GM20000 (cell line): ENCODE measurements around the gene ADCY5.

ENCODE experiments used
- DNase-seq: peaks from one replicate; pipeline ENCODE4 v3.0.0; 2012; ENCODE audit warnings: low spot score
- CTCF ChIP-seq: IDR thresholded peaks from 2 replicates; pipeline ENCODE4 v1.5.1; 2012; ENCODE audit warnings: mild to moderate bottlenecking, control low read depth; ENCODE audit errors: extremely low read depth, missing control alignments

Gene ADCY5

GRCh38 chr3:123315271-123315595 lies 133.7 kb downstream of the ADCY5 start:
- TF ChIP-seq CTCF = no peak
- DNase-seq = no peak

DNA sequence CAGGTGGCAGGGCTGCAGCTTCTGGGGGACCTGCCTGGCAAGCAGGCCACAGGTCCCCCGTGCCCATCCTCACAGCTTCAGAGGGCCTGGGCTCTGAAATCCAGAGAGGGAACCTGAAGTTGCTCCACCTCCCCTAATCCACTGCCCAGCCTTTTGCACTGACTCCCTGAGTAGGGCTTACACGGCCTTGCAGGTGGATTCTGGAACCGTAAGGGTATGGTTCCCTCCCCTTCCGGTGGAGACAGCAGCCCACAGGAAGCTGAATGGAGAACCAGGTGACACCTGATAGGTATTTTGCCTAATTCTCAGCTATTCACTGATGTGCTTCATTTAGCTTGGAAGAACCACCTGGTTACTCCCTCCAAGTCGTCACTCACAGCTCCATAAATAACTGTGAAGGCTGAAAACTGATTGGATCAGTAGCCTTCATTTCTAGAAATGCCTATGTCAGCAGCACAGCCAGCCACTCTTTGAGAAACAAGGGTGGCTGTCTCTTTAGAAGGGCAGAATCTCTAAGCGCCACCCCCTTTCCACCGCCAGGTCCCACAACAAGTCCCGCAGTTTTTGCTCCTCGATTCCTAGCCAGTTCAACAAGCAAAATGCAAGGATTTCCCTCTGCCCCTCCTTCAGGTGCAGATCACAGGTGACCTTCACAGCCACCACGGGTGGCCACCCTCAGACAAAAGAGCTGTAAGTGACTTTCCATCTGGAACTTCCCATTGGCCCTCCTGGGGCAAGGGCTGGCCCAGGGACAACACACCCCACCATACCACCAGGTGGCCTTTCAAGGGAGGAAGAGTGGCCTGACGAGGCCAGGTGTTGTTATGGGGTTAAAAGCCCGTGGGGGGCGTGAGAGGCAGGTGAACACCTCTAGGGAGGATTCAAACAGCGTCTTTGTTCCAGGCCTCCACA lies 134.3 kb downstream of the ADCY5 start:
- no peak for TF ChIP-seq CTCF
- no peak for DNase-seq

- DNase-seq = no peak
- no peak for TF ChIP-seq CTCF
Observed at GRCh38 chr3:123313889-123314288, 135.0 kb downstream of the ADCY5 start.

DNA sequence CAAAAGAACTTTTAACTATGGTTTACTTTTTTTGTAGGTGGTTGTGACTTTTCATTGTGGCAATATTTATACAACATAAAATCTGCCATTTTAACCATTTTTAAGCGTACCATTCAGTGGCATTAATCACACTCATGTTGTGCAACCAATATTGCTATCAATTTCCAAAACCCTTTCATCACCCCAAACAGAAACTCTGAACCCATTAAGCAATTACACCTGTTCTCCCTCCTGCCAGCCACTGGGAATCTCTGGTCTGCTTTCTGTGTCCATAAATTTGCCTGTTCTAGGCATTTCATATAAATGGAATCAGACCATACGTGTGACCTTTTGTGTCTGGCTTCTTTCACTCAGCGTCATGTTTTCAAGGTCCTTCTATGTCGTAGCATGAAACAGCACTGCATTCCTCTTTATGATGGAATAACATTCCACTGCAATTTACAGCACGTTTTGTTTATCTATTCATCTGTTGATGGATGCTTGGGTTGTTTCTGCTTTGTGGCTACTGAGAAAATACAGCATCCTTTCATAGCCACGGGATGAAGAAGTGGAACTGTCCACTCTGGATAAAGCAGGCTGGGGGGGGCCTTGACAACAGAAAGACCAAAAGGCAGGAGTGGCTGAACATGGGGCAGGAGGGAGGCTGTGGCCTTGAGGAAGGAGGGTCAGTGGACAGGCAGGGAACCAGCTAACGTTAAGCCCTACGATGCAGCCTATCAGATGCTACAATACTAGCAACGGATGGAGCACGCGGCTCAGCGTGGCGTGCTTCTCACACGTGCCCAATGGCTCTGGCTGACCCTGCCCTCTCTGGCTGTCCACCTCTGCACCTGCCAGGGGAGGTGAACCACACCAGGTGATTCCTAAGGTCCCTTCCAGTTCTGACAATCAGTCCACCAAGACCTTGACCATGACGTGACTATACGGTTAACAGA lies 136.3 kb downstream of the ADCY5 start:
- no peak for DNase-seq
- TF ChIP-seq CTCF = no peak

DNA sequence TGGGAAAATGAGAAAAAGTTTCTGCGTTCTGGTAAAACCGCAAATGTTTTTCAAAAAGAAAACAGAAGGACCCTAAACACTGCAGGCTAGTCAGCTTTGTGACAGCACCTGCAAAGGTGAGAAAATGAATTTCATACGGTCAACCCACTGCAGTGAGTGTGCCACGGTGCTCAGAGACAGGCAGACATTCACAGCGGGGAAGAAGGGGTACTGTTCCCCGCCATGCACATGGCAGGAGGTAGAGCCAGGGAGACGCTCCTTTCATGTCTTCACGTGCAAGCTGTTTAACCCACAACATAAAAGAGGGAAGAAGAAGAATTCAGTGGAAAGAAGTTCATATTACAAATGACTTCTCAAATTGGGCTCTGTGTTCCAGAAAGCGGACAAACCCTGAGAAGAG lies 137.7 kb downstream of the ADCY5 start:
- TF ChIP-seq CTCF = no peak
- no peak for DNase-seq

GRCh38 chr3:123310741-123311140 lies 138.1 kb downstream of the ADCY5 start:
- no peak for TF ChIP-seq CTCF
- no peak for DNase-seq

- DNase-seq = no peak
- TF ChIP-seq CTCF = no peak
Observed at GRCh38 chr3:123310186-123310585, 138.7 kb downstream of the ADCY5 start.
